ENCODE data around the gene P4HA3. TPM values are rescaled to one million over a fixed set of nuclear protein-coding genes. Genes with fewer than 3 reads are reported as not detected.

P4HA3 gene
- total RNA-seq, 1 experiment from 2014 or later = 0.48 TPM

GRCh38 chr11:74267014-74267413, 44.4 kb downstream of the P4HA3 start:
- no peak for DNase-seq (ENCODE audit: low spot score)

- DNase-seq (ENCODE audit: low spot score) = no peak
Measured at GRCh38 chr11:74265256-74265655, 46.2 kb downstream of the P4HA3 start.

- no peak for DNase-seq (ENCODE audit: low spot score)
Measured at GRCh38 chr11:74262725-74263124, 48.7 kb downstream of the P4HA3 start.

GRCh38 chr11:74257959-74258553, 53.4 kb downstream of the P4HA3 start:
- DNase-seq (ENCODE audit: low spot score) = no peak

- DNase-seq (ENCODE audit: low spot score) = no peak
Measured at GRCh38 chr11:74256378-74257133, 54.9 kb downstream of the P4HA3 start.

GRCh38 chr11:74255741-74256375, 55.6 kb downstream of the P4HA3 start:
- DNase-seq (ENCODE audit: low spot score) = peak; percentile 59

GRCh38 chr11:74253361-74253760, 58.1 kb downstream of the P4HA3 start:
- DNase-seq (ENCODE audit: low spot score) = no peak

GRCh38 chr11:74249496-74249895, 61.9 kb downstream of the P4HA3 start:
- DNase-seq (ENCODE audit: low spot score) = no peak

GRCh38 chr11:74248469-74248868, 63.0 kb downstream of the P4HA3 start:
- DNase-seq (ENCODE audit: low spot score) = no peak

GRCh38 chr11:74238243-74238642, 73.2 kb downstream of the P4HA3 start:
- DNase-seq (ENCODE audit: low spot score) = no peak

GRCh38 chr11:74237541-74237940, 73.9 kb downstream of the P4HA3 start:
- no peak for DNase-seq (ENCODE audit: low spot score)

GRCh38 chr11:74235121-74235520, 76.3 kb downstream of the P4HA3 start:
- DNase-seq (ENCODE audit: low spot score) = no peak

GRCh38 chr11:74233683-74234082, 77.8 kb downstream of the P4HA3 start:
- DNase-seq (ENCODE audit: low spot score) = no peak

- no peak for DNase-seq (ENCODE audit: low spot score)
Measured at GRCh38 chr11:74232311-74232950, 79.0 kb downstream of the P4HA3 start.

- DNase-seq (ENCODE audit: low spot score) = no peak
Measured at GRCh38 chr11:74226907-74227306, 84.5 kb downstream of the P4HA3 start.

- DNase-seq (ENCODE audit: low spot score) = no peak
Measured at GRCh38 chr11:74225565-74225964, 85.9 kb downstream of the P4HA3 start.

GRCh38 chr11:74221816-74222215, 89.6 kb downstream of the P4HA3 start:
- DNase-seq (ENCODE audit: low spot score) = no peak

GRCh38 chr11:74220376-74220775, 91.1 kb downstream of the P4HA3 start:
- DNase-seq (ENCODE audit: low spot score) = no peak
